Measurements from ENCODE around the gene ARHGEF6.

The ARHGEF6 gene

GRCh38 chrX:136759968-136760367 lies 20.8 kb downstream of the ARHGEF6 start:
- TF ChIP-seq SIN3A (IDR thresholded peaks at IDR 0.05; ENCODE audit: borderline replicate concordance, insufficient read depth, low read length) (no peak), FOXP2 (optimal IDR thresholded peaks at IDR 0.05; ENCODE audit: borderline replicate concordance, extremely low read depth, extremely low read length, insufficient read depth) (no peak), TAF1 (IDR thresholded peaks at IDR 0.05; ENCODE audit: borderline replicate concordance, insufficient read depth, low read length) (no peak), POLR2AphosphoS5 (IDR thresholded peaks at IDR 0.05; ENCODE audit: low read depth, low read length) (no peak), REST (IDR thresholded peaks at IDR 0.05; ENCODE audit: insufficient read depth in 1 of 2, low read depth in 2 of 2, low read length in 2 of 2) (no peak)

- no peak for TF ChIP-seq TAF1 (IDR thresholded peaks at IDR 0.05; ENCODE audit: borderline replicate concordance, insufficient read depth, low read length)
- no peak for TF ChIP-seq REST (IDR thresholded peaks at IDR 0.05; ENCODE audit: insufficient read depth in 1 of 2, low read depth in 2 of 2, low read length in 2 of 2)
Measured at GRCh38 chrX:136755411-136755810, 25.3 kb downstream of the ARHGEF6 start.

- TF ChIP-seq FOXP2 (optimal IDR thresholded peaks at IDR 0.05; ENCODE audit: borderline replicate concordance, extremely low read depth, extremely low read length, insufficient read depth) = no peak
- TF ChIP-seq REST (IDR thresholded peaks at IDR 0.05; ENCODE audit: insufficient read depth in 1 of 2, low read depth in 2 of 2, low read length in 2 of 2) = no peak
- TF ChIP-seq POLR2AphosphoS5 (IDR thresholded peaks at IDR 0.05; ENCODE audit: low read depth, low read length) = no peak
- TF ChIP-seq SIN3A (IDR thresholded peaks at IDR 0.05; ENCODE audit: borderline replicate concordance, insufficient read depth, low read length) = no peak
Measured at GRCh38 chrX:136754651-136755050, 26.1 kb downstream of the ARHGEF6 start.

GRCh38 chrX:136752796-136753195 lies 27.9 kb downstream of the ARHGEF6 start:
- TF ChIP-seq TAF1 (IDR thresholded peaks at IDR 0.05; ENCODE audit: borderline replicate concordance, insufficient read depth, low read length) = no peak

GRCh38 chrX:136752346-136752745 lies 28.4 kb downstream of the ARHGEF6 start:
- TF ChIP-seq SIN3A (IDR thresholded peaks at IDR 0.05; ENCODE audit: borderline replicate concordance, insufficient read depth, low read length) = no peak
- TF ChIP-seq REST (IDR thresholded peaks at IDR 0.05; ENCODE audit: insufficient read depth in 1 of 2, low read depth in 2 of 2, low read length in 2 of 2) = no peak
- no peak for TF ChIP-seq POLR2AphosphoS5 (IDR thresholded peaks at IDR 0.05; ENCODE audit: low read depth, low read length)
- TF ChIP-seq FOXP2 (optimal IDR thresholded peaks at IDR 0.05; ENCODE audit: borderline replicate concordance, extremely low read depth, extremely low read length, insufficient read depth) = no peak
- no peak for TF ChIP-seq TAF1 (IDR thresholded peaks at IDR 0.05; ENCODE audit: borderline replicate concordance, insufficient read depth, low read length)
